Stimulated activated CD4-positive, alpha-beta T cell treated with anti-CD3 and anti-CD28 coated beads, Interleukin-12 subunit alpha, Interleukin-12 subunit beta, amount 100 ng/mL, for 24 hours (primary cell): ENCODE results near the gene EXOC4.

ENCODE experiments used
- DNase-seq, 2 experiments: peaks; one replicate each; pipeline ENCODE4 v3.0.0-alpha.2; 2020; ENCODE audit warnings: low read depth in 2 of 2

EXOC4 gene

DNA sequence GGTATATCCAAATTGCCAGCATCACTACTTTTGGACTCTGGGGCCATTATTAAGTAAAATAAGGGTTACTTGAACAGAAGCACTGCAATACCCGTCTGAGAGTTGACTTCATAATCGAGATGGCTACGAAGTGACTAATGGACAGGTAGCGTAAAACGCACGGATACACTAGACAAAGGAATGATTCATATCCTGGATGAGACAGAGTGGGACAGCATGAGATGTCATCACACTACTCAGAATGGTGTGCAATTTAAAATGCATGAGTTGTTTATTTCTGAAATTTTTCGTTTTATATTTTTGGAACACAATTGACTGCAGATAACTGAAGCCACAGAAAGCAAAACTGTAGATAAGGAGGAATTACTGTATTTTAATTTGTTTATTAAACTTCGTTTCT, 452.7 kb downstream of the EXOC4 start:
- DNase-seq: no peak

GRCh38 chr7:133706016-133706415, 453.1 kb downstream of the EXOC4 start:
- DNase-seq: no peak

DNA sequence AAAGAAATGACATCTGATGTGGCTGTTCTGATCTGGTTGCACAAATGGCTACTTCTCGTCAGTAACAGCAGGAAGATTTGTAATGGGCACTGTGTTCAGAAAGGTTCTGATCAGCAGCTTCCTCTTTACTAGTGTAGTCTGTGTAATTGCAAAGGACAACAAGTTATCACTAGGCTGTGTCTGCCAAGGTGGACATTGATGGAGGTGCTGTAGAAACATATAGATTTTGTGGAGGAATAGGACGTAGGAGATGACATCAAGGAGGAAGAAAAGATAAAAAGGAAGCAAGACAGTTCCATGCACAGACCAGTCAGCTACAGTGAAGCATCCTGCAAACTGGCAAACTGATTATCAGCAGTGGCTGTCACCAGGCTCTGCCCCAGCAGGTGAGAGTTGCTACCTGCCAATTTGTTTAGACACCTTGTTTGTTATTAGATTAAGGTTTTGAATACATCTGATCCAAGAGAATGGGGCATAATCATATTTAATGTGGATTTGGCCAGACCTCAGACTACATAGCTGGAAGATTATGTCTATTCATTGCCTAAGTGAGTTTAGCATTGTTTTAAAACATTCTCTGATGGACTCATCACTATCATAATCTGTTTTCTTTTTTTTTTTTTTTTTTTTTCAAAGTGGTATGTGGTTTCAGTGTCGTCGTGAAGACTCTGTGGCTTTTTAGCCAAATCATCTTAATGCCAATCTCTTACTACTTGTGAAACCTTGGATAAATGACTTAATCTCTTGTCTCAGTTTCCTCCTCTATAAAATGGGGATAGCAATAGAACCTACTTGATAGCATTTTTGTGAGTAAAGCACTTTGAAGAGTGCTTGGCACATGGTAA, 456.4 kb downstream of the EXOC4 start:
- no peak for DNase-seq

- DNase-seq: no peak
These were observed 459.7 kb downstream of the EXOC4 start for GRCh38 chr7:133712544-133712943.

- DNase-seq: no peak
These were observed 461.8 kb downstream of the EXOC4 start for GRCh38 chr7:133714654-133715053.

DNA sequence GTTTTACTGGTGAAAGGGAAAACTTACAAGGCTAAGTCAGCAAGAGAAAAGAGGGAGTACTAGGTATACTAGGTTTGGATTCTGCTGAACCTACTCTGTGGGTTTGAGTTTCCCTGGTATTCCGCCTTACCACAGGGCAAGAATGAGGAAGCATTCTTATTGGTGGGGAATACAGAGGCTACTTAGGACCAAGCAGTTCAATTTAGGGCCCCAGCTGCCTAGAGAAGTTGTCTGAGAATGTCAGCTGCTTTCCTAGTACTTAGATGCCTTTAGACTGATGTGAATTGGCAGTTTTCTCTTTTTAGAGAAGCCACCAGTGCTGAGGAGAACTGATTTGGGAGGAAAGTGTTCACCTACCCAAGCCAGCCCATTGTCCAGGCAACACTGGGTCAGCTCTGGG, 465.3 kb downstream of the EXOC4 start:
- DNase-seq: no peak

DNA sequence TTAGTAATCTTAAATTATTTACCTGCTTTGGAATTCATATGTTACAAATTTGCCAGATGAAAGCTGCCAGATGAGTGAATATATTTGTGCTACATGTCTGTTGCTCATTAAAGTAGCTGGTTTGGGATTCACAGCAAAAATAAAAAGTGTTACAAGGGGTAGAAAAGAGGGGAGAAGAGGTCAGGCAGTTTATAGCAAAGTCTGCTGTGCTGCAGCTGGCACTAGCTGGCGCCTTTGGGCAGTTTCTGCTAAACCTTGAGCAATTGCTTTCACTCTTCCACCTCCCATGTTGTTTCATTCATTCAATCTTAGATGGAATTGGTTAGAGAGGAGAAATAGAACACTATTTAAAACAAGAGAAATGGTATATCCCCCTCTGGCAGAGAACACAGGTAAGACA, 470.2 kb downstream of the EXOC4 start:
- DNase-seq: no peak

GRCh38 chr7:133724148-133724547, 471.3 kb downstream of the EXOC4 start:
- DNase-seq: no peak

DNA sequence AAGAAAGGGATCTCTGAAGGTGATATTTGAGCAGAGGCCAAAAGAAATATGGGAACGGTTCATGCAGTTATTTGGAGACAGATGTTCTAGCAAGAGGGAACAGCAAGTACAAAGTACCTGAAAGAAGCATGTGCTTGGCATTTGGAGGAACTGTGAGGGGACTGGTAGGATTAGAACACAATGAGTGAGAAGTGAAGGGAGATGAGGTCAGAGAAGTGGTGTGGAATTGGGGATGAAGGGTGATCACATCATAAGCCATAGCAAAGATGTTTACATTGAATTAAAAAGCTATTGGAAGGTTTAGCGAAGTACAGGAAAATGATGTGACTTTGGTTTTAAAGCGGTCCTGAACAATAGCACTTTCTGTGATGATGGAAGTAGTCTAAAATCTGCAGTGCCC, 471.8 kb downstream of the EXOC4 start:
- no peak for DNase-seq

- DNase-seq: no peak
These were observed 474.8 kb downstream of the EXOC4 start for GRCh38 chr7:133727476-133728214.

- no peak for DNase-seq
These were observed 477.5 kb downstream of the EXOC4 start for GRCh38 chr7:133730360-133730759.

DNA sequence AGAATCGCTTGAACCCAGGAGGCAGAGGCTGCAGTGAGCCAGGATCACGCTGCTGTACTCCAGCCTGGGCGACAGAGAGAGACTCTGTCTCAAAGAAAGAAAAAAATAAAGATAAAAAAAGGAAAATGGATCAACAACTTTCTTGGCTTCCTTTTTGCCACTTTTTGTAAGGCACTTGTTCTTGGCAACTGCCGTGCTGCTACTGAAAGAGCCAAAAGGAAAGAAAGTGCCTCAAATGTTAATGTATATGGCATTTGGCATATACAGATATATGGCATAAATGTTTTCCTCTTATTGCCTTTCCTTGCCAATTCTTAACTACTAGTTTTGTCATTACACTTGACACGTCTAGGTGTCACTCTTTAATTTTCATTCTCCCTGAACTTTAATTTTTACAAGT, 480.5 kb downstream of the EXOC4 start:
- no peak for DNase-seq

GRCh38 chr7:133735222-133735621, 482.3 kb downstream of the EXOC4 start:
- DNase-seq: no peak

GRCh38 chr7:133739817-133740216, 486.9 kb downstream of the EXOC4 start:
- no peak for DNase-seq

- DNase-seq: no peak
These were observed 488.2 kb downstream of the EXOC4 start for GRCh38 chr7:133741078-133741477.

GRCh38 chr7:133741703-133742102, 488.8 kb downstream of the EXOC4 start:
- DNase-seq: no peak

- no peak for DNase-seq
These were observed 490.0 kb downstream of the EXOC4 start for GRCh38 chr7:133742709-133743538.

DNA sequence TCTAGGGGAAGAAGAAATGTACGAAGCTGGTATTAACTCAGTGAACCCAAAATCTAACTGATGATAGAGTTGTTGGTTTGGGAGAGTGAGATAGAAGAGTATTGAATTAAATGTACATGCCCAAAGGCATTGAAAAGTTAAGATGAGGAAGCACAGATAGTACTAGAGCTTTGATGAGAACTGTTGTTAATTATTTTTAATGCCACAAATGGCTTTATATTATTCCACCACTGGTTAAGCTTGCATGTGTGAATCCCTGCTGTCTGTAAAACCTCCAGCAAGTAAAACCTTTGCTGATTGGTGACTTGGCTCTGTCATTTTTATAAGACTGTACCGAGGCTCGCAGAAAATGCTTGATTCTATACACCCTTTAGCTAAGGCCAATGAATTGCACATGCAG, 491.6 kb downstream of the EXOC4 start:
- DNase-seq: no peak

- DNase-seq: no peak
These were observed 493.4 kb downstream of the EXOC4 start for GRCh38 chr7:133746305-133746704.

DNA sequence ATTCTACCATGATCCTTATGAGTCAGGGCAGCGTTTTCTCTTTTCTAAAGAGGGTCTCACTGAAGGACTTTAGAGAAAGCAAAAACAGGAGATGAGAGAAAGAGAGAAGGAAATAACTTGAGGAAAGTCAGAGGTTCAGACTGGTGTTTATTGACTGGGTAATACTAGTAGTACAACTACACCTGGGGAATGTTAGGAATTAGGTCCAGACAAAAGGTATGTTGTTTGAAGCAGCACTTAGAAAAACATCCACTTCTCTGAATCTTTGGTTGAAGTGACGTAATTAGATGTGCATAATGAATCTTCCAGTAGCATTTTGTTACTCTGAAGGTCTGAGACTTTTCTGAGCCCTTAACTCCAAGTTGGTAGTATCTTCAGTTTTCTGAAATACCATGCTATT, 494.0 kb downstream of the EXOC4 start:
- DNase-seq: no peak

DNA sequence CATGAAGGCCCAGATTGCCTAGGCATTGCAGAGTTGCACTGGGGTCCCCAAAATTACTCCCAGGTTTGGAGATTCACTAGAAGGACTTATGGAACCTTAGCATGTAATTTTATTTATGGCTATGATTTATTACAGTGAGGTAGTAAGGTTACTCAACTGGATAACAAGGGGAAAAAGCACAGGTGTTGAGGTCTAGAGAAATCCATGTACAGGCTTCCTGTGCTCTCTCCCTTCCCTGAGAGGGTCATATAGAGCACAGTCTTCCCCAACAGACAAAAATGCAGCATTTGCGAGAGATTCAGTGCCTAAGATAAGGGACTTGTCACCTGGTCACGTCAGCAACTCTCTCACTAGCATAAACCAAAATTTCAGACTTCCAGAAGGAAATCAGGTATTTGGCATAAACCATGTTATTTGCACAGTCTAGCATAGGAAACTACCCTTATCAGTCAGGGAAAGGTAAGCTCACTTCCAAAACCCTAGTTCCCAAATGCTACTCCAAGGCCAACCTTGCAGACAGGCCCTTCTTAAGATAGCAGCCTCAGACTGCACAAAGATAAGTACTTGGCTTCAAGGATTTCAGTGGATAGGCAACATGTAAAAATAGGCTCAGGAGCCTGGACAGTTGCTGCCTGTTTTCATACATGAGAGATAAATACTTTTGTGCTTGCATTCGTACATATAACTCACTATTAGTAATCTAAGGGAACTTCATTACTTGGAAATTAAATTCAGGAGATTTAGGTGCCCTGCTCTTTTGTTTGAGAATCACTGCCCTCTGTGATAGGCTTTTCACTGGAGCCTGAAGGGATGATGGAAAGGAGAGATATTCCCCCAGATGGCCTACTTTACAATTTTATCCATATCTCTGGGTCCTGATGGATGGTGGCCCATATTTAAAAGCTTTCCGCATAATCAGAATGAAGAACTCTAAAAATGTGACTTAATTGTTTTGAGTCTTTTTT, 495.8 kb downstream of the EXOC4 start:
- no peak for DNase-seq
